CD4-positive, alpha-beta T cell treated with Interleukin-15 for 1 hour (primary cell): Measurements from ENCODE around the gene NIPBL.
"Not testable (repeated sequence)": the region's sequence is repeated elsewhere in the genome, so short reads cannot be mapped to it uniquely, and the experiment has no call there.

ENCODE experiments used
- DNase-seq: peaks from one replicate; pipeline ENCODE4 v3.0.0-alpha.2; 2020

Gene NIPBL

DNA sequence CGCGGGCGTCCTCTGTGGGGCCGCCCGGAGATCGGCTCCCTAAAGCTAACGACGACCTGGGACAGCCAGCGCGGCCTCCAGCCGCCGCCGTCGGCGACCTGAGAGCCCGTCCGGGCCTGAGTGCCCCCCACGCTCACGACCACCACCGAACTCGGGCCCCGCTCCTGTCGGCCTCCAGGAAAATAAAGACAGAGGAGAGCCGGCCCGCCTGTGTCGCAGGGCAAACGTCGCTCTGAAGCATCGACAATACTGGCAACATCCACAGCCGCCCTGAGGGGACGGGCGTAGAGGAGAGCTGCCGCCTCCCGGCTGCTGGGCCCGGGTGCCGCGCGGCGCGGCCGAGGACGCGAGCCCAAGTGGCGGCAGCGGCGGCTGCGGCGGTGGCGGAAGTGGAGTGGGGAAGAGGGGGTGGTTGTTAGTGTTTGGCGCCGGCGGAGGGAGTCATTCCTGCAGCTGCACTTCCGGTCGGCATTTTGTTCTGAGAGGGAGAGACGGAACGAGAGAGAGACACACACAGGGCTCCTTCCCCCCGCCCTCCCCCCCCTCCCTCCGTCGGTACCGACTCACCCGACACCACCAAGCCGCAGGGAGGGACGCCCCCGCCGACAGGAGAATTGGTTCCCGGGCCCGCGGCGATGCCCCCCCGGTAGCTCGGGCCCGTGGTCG is at the start of gene NIPBL:
TSS of gene NIPBL (plus strand) at position 471 of the 666 bp plus-strand sequence. CDS start 76,928 bp downstream, outside the sequence.
- DNase-seq, result peak; percentile 93

GRCh38 chr5:36832274-36832673 is 44.3 kb upstream of the NIPBL start:
- no peak for DNase-seq

DNA sequence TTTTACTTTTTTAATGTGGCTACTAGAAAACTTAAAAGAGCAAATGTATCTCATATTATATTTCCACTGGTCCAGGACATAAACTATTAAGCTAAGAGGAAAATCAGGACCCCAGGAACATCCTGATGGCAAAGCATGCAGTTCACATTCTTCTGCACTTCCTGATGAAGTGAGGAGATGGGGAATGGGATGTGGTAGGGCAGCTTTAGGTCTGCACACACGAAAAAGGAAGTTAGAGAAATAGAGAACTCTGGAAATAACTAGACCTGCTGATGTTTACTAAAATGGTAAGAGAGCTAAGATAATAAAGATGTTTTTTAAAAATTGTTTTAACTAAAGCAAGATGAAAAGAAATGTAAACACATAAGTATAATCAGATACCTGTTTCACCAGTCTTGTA is 39.7 kb upstream of the NIPBL start:
- no peak for DNase-seq

- DNase-seq, result no peak
These were observed 36.8 kb upstream of the NIPBL start for GRCh38 chr5:36839489-36840476.

GRCh38 chr5:36841677-36842076 is 34.9 kb upstream of the NIPBL start:
- no peak for DNase-seq

GRCh38 chr5:36842087-36842486 is 34.5 kb upstream of the NIPBL start:
- DNase-seq, result no peak

GRCh38 chr5:36844305-36844704 is 32.3 kb upstream of the NIPBL start:
- DNase-seq, result no peak

- DNase-seq, result not testable (repeated sequence)
These were observed 28.0 kb upstream of the NIPBL start for GRCh38 chr5:36848545-36848944.

DNA sequence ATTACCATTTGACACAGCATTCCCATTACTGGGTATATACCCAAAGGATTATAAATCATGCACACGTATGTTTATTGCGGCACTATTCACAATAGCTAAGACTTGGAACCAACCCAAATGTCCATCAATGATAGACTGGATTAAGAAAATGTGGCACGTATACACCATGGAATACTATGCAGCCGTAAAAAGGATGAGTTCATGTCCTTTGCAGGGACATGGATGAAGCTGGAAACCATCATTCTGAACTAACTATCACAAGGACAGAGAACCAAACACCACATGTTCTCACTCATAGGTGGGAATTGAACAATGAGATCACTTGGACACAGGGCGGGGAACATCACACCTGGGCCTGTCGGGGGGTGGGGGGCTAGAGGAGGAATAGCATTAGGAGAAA is 23.7 kb upstream of the NIPBL start:
- not testable (repeated sequence) for DNase-seq

- no peak for DNase-seq
These were observed 22.0 kb upstream of the NIPBL start for GRCh38 chr5:36854402-36855140.

- no peak for DNase-seq
These were observed 21.5 kb upstream of the NIPBL start for GRCh38 chr5:36855141-36855495.

DNA sequence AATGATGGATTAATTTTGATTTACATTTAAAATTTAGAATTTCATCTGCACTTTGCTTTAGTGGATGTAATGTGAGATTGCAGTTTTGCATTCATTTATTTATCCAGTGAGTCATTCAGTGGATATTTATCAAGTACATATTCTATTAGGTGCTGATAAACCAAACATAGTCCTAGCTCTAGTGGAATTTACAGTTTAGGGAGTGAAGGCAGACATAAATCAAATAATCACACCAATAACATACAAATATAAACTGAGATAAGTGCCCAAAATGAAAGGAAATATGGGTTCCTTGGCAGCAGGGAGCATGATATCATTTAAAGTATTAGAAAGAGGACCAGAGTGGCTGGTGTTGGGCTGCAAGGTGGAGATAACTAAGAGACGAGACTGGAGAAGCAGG is 14.7 kb upstream of the NIPBL start:
- no peak for DNase-seq

DNA sequence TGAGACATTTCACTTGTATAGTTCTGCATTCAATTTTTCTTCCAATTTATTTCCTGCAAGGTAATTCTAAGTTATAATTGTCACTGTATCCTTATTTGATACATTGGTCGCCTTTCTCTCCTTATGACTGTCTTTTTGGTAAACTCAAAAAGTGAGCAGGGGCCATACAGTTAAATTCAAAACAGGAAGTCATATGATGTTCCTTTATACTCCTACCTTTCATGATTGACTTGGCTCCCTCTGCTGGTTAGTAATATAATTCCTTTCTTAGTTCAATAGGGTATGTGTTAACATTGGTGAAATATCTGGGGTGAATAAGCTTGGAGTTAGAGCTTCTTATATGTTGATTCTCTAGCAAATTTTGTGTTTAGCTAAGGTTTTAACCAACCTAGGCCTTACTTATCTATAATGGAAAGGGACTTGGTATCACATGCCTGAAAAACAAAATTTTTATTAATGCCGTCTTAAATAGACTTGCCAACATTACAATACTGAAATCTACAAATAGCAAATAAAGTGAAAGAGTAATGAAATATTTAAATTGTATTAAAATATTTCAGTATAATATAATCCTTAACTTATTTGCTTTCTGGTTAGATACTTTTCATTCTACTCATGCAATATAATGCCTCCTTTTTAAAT is 6.0 kb upstream of the NIPBL start:
- DNase-seq, result no peak

- no peak for DNase-seq
These were observed 2.1 kb upstream of the NIPBL start for GRCh38 chr5:36874465-36874864.

GRCh38 chr5:36875051-36875789 is 1.3 kb upstream of the NIPBL start:
- DNase-seq, result peak; percentile 42

DNA sequence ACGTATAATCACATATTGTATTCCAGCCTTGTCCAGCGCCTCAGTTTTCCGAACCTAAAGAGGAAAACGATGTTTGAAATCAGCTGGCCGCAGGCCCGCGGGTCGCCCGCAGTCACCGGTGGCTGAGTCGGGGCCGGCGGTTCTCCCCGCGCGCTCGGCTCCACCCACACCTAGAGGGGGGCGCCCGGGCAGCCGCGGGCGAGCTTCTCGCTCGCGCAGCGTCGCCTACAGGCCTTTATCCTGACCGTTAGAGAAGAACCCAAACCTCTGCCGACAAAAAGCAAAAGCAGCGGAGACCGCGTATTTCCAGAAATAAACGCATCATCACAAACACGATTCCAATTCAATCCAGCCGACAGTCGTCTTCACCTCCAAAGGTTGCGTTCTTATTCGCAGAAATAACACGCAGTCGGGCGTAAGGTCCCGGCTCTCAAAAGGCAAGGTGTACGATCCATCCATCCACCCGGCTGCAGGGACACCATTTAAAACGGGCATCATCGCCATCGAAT is 725 bp upstream of the NIPBL start:
- peak; percentile 76 for DNase-seq

GRCh38 chr5:36876965-36877666 is 547 bp downstream of the NIPBL start:
- peak; percentile 46 for DNase-seq

DNA sequence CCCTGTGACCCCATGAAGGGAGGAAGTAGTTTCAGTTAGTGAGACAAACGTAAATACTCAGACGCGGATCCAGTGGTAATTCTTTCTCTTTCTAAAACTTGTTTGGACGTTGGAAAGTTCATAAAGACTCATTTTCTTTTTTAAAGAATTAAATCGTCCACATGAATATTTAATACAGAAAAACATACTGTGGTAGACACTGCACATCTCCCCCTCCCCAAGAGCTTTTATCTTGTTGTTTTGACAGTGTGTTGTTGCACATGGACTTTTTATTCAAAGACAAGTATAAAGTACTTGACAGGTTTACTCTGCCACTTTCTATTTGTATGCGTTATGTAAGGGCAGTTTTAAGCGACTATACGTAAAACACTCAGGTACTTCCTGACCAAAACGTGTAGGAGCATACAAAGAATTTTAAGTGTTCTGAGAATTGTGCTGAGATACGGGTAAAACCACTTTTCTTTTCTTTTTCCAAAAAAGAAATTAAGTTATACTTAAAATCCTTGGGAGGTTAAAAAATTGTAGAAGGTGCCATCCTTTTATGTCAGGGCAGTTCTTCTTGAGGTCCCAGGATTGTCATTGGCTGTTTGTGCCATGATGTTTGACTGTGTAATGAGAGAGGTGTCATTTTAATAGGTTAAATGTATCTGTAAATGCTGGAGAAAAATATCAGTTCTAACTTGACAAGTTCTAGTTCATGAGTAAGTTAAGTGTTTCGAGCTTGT is 1.3 kb downstream of the NIPBL start:
- peak; percentile 29 for DNase-seq

DNA sequence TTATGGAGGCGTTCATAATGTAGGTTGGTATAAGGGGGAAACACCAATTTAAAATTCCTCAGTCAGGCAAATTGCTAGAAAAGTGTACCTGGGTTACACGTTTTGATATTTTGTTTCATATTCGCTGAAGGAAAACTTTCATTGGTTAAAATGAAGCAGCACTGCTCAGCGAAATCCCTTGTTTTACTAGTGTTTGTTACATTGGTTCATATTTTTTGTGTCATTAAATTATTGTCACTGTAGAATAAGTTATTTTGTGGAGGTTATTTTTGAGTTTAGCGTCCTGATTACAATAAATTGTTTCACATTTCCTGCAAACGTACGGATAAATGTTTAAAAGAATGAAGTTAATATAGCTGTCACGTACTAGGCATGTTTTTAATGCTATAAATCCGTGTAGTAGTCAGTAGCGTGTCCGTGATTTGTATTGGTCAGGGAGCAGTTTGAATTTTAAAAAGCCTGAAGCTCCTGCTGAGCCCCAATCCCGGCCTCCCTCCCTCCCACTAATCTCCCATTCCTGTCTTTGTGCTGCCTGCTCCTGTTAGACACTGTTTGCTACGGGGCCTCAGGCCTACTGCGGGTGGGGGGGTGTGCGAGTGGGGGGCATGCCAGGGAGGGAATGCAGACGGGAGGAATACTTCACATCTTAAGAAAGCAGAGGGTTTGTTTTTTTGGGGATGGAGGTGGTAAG is 2.0 kb downstream of the NIPBL start:
- DNase-seq, result no peak
